Hindlimb muscle (tissue), 1 donor: ENCODE measurements around the gene AFDN. TPM values are rescaled to one million over a fixed set of nuclear protein-coding genes. Genes with fewer than 3 reads are reported as not detected.
A peak's percentile ranks its signal among the peaks of the same experiment; 100 is the strongest.

Experiments used
- DNase-seq: peaks from one replicate; pipeline ENCODE4 v3.0.0-alpha.2; 2013
- polyA plus RNA-seq: library from polyadenylated mRNA; unstranded; fragments of 120-200 nt; gene quantifications from one replicate; pipeline ENCODE4 v1.2.1, GENCODE V29; 2013; ENCODE audit not compliant: insufficient read length

AFDN gene
- polyA plus RNA-seq, 1 donor = 49.3 TPM

- DNase-seq = no peak
Measured at GRCh38 chr6:167843023-167843422, 16.3 kb downstream of the AFDN start.

GRCh38 chr6:167845856-167846255, 19.1 kb downstream of the AFDN start:
- DNase-seq = no peak

GRCh38 chr6:167846997-167847606, 20.4 kb downstream of the AFDN start:
- no peak for DNase-seq

- no peak for DNase-seq
Measured at GRCh38 chr6:167847936-167848335, 21.2 kb downstream of the AFDN start.

- DNase-seq = no peak
Measured at GRCh38 chr6:167848783-167849182, 22.1 kb downstream of the AFDN start.

- DNase-seq = no peak
Measured at GRCh38 chr6:167849846-167850459, 23.2 kb downstream of the AFDN start.

GRCh38 chr6:167850782-167851181, 24.1 kb downstream of the AFDN start:
- DNase-seq = no peak

- no peak for DNase-seq
Measured at GRCh38 chr6:167851370-167851952, 24.8 kb downstream of the AFDN start.

- no peak for DNase-seq
Measured at GRCh38 chr6:167855825-167856425, 29.2 kb downstream of the AFDN start.

- no peak for DNase-seq
Measured at GRCh38 chr6:167856474-167856873, 29.8 kb downstream of the AFDN start.

- no peak for DNase-seq
Measured at GRCh38 chr6:167856999-167857660, 30.4 kb downstream of the AFDN start.

- DNase-seq = peak; percentile 16
Measured at GRCh38 chr6:167858086-167858591, 31.4 kb downstream of the AFDN start.

GRCh38 chr6:167858842-167859664, 32.3 kb downstream of the AFDN start:
- no peak for DNase-seq

GRCh38 chr6:167860550-167861226, 34.0 kb downstream of the AFDN start:
- DNase-seq = no peak

- DNase-seq = no peak
Measured at GRCh38 chr6:167861424-167861823, 34.7 kb downstream of the AFDN start.

GRCh38 chr6:167863897-167864296, 37.2 kb downstream of the AFDN start:
- no peak for DNase-seq

GRCh38 chr6:167866642-167867041, 39.9 kb downstream of the AFDN start:
- DNase-seq = no peak

- no peak for DNase-seq
Measured at GRCh38 chr6:167870321-167870720, 43.6 kb downstream of the AFDN start.

GRCh38 chr6:167872538-167873210, 46.0 kb downstream of the AFDN start:
- no peak for DNase-seq

- no peak for DNase-seq
Measured at GRCh38 chr6:167877994-167878779, 51.5 kb downstream of the AFDN start.
